ENCODE results near the gene CDYL2. TPM values are rescaled to one million over a fixed set of nuclear protein-coding genes. Genes with fewer than 3 reads are reported as not detected.

Gene CDYL2
- polyA plus RNA-seq, 1 donor from 2014 or later = 2.6 TPM

DNA sequence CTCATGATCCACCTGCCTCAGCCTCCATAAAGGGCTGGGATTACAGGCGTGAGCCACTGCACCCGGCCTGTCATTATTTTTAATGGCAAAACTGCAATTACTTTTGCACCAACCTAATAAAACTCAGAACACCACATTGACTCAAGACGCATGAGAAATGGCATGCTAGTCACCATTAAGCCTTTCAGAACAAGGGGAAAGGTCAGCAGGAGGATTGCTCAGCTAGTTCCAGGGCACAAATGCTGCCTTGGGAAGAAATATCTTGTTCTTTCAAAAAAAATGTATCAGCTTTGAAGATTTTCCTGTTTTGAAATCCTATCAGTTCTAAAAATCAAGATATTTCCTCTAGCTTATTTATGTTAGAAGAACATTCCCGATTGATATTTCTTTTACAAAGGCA is 32.4 kb upstream of the CDYL2 start:
- H3K4me2 ChIP-seq (ENCODE audit: low read length) = no peak overlapping the region
- no peak overlapping the region for H3K4me3 ChIP-seq (ENCODE audit: low read length)
- no peak overlapping the region for H3K9ac ChIP-seq (ENCODE audit: low read length)
- no peaks in the 10 kb centered on the region for H3K27me3 ChIP-seq (ENCODE audit: insufficient read depth, low read depth, low read length)
- H3K9me2 ChIP-seq (ENCODE audit: insufficient read depth, low read length) = no peaks in the 10 kb centered on the region
- H3K9me3 ChIP-seq (ENCODE audit: low read length) = peaks cover 7% of the 10 kb centered on the region
- H3F3A ChIP-seq (ENCODE audit: insufficient read depth, low read length, poor library complexity, severe bottlenecking) = no peaks in the 10 kb centered on the region
- TF ChIP-seq POLR2AphosphoS5 (IDR thresholded peaks at IDR 0.05) = no peak
- H3K36me3 ChIP-seq (ENCODE audit: insufficient read depth, low read length) = no peaks in the 10 kb centered on the region
- H4K20me1 ChIP-seq (ENCODE audit: insufficient read depth) = no peaks in the 10 kb centered on the region
- H3K27ac ChIP-seq (ENCODE audit: low read length) = no peak overlapping the region
- H2AFZ ChIP-seq (ENCODE audit: low read depth, low read length) = no peak overlapping the region
- no peaks in the 10 kb centered on the region for H3K79me2 ChIP-seq (replicated peaks; ENCODE audit: insufficient read depth, low read length)

DNA sequence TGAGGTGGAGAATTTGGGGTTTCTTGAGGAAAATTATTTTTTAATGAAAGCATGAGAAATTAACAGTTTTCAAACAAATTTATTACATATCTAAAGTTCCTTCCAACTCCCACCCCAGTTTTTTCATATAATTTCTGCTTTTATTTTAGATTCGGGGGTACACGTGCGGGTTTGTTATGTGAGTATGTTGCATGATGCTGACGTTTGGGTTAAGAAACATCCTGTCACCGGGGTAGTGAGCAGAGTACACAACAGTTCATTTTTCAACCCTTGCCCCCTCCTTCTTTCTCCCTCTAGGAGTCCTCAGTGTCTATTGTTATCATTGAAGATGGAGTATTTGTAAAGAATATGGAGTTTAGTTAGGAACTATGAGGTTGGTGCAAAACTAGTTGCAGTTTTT is 31.8 kb upstream of the CDYL2 start:
- H3K27ac ChIP-seq (ENCODE audit: low read length) = no peak overlapping the region

DNA sequence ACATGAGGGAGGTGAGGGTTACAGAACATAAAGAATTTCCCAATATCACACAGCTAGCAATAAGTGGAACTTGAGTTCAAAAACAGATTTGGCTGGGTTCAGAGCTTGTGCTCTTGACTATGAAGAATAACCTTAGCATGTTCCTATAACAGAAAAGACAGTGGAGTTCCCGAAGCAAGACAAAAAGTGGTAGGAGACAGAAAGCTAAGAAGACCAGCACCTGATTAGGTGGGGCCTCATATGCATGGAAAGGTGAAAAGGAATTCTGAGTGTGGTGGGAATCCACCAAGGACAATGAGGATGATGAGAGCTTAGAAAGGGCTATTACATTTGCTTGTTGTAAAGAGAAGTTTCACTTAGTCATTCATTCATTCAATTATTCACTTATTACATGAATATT is 26.6 kb upstream of the CDYL2 start:
- H3K9ac ChIP-seq (ENCODE audit: low read length) = no peak overlapping the region
- no peak overlapping the region for H2AFZ ChIP-seq (ENCODE audit: low read depth, low read length)
- H3F3A ChIP-seq (ENCODE audit: insufficient read depth, low read length, poor library complexity, severe bottlenecking) = no peaks in the 10 kb centered on the region
- no peaks in the 10 kb centered on the region for H3K9me2 ChIP-seq (ENCODE audit: insufficient read depth, low read length)
- no peaks in the 10 kb centered on the region for H3K36me3 ChIP-seq (ENCODE audit: insufficient read depth, low read length)
- H3K9me3 ChIP-seq (ENCODE audit: low read length) = no peaks in the 10 kb centered on the region
- H3K79me2 ChIP-seq (replicated peaks; ENCODE audit: insufficient read depth, low read length) = no peaks in the 10 kb centered on the region
- H3K27ac ChIP-seq (ENCODE audit: low read length) = no peak overlapping the region
- no peaks in the 10 kb centered on the region for H4K20me1 ChIP-seq (ENCODE audit: insufficient read depth)
- no peaks in the 10 kb centered on the region for H3K27me3 ChIP-seq (ENCODE audit: insufficient read depth, low read depth, low read length)
- no peak overlapping the region for H3K4me2 ChIP-seq (ENCODE audit: low read length)
- H3K4me3 ChIP-seq (ENCODE audit: low read length) = no peak overlapping the region
- no peak for TF ChIP-seq POLR2AphosphoS5 (IDR thresholded peaks at IDR 0.05)
- TF ChIP-seq RAD21 (conservative IDR thresholded peaks at IDR 0.05) = no peak
- TF ChIP-seq, protein P1, sequence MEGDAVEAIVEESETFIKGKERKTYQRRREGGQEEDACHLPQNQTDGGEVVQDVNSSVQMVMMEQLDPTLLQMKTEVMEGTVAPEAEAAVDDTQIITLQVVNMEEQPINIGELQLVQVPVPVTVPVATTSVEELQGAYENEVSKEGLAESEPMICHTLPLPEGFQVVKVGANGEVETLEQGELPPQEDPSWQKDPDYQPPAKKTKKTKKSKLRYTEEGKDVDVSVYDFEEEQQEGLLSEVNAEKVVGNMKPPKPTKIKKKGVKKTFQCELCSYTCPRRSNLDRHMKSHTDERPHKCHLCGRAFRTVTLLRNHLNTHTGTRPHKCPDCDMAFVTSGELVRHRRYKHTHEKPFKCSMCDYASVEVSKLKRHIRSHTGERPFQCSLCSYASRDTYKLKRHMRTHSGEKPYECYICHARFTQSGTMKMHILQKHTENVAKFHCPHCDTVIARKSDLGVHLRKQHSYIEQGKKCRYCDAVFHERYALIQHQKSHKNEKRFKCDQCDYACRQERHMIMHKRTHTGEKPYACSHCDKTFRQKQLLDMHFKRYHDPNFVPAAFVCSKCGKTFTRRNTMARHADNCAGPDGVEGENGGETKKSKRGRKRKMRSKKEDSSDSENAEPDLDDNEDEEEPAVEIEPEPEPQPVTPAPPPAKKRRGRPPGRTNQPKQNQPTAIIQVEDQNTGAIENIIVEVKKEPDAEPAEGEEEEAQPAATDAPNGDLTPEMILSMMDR (IDR thresholded peaks at IDR 0.05; ENCODE audit: poor library complexity, severe bottlenecking) = no peak
- no peak for TF ChIP-seq EP300 (conservative IDR thresholded peaks at IDR 0.05; ENCODE audit: poor library complexity, severe bottlenecking)
- no peak for TF ChIP-seq MXI1 (conservative IDR thresholded peaks at IDR 0.05; ENCODE audit: poor library complexity, severe bottlenecking)
- TF ChIP-seq TAF1 (IDR thresholded peaks at IDR 0.05; ENCODE audit: low read depth) = no peak
- TF ChIP-seq SMC3 (conservative IDR thresholded peaks at IDR 0.05; ENCODE audit: poor library complexity) = no peak

More for the DNA sequence above, 31.8 kb upstream of the CDYL2 start:
- Histone ChIP-seq H3K79me2 (replicated peaks; ENCODE audit: insufficient read depth, low read length) (no peaks in the 10 kb centered on the region), H3K4me3 (ENCODE audit: low read length) (no peak overlapping the region), H4K20me1 (ENCODE audit: insufficient read depth) (no peaks in the 10 kb centered on the region), H3K36me3 (ENCODE audit: insufficient read depth, low read length) (no peaks in the 10 kb centered on the region), H3F3A (ENCODE audit: insufficient read depth, low read length, poor library complexity, severe bottlenecking) (no peaks in the 10 kb centered on the region), H2AFZ (ENCODE audit: low read depth, low read length) (no peak overlapping the region), H3K9ac (ENCODE audit: low read length) (no peak overlapping the region), H3K9me2 (ENCODE audit: insufficient read depth, low read length) (no peaks in the 10 kb centered on the region), H3K9me3 (ENCODE audit: low read length) (peaks cover 2% of the 10 kb centered on the region), H3K27me3 (ENCODE audit: insufficient read depth, low read depth, low read length) (no peaks in the 10 kb centered on the region), H3K4me2 (ENCODE audit: low read length) (no peak overlapping the region)
- TF ChIP-seq POLR2AphosphoS5 (IDR thresholded peaks at IDR 0.05) = no peak
- TF ChIP-seq EP300 (conservative IDR thresholded peaks at IDR 0.05; ENCODE audit: poor library complexity, severe bottlenecking) = no peak
- TF ChIP-seq SMC3 (conservative IDR thresholded peaks at IDR 0.05; ENCODE audit: poor library complexity) = no peak
- TF ChIP-seq, protein P2, sequence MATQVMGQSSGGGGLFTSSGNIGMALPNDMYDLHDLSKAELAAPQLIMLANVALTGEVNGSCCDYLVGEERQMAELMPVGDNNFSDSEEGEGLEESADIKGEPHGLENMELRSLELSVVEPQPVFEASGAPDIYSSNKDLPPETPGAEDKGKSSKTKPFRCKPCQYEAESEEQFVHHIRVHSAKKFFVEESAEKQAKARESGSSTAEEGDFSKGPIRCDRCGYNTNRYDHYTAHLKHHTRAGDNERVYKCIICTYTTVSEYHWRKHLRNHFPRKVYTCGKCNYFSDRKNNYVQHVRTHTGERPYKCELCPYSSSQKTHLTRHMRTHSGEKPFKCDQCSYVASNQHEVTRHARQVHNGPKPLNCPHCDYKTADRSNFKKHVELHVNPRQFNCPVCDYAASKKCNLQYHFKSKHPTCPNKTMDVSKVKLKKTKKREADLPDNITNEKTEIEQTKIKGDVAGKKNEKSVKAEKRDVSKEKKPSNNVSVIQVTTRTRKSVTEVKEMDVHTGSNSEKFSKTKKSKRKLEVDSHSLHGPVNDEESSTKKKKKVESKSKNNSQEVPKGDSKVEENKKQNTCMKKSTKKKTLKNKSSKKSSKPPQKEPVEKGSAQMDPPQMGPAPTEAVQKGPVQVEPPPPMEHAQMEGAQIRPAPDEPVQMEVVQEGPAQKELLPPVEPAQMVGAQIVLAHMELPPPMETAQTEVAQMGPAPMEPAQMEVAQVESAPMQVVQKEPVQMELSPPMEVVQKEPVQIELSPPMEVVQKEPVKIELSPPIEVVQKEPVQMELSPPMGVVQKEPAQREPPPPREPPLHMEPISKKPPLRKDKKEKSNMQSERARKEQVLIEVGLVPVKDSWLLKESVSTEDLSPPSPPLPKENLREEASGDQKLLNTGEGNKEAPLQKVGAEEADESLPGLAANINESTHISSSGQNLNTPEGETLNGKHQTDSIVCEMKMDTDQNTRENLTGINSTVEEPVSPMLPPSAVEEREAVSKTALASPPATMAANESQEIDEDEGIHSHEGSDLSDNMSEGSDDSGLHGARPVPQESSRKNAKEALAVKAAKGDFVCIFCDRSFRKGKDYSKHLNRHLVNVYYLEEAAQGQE (IDR thresholded peaks at IDR 0.05; ENCODE audit: borderline replicate concordance) = no peak
- no peak for TF ChIP-seq RAD21 (conservative IDR thresholded peaks at IDR 0.05)
- TF ChIP-seq TAF1 (IDR thresholded peaks at IDR 0.05; ENCODE audit: low read depth) = no peak
- no peak for TF ChIP-seq MXI1 (conservative IDR thresholded peaks at IDR 0.05; ENCODE audit: poor library complexity, severe bottlenecking)
- TF ChIP-seq EZH2 (IDR thresholded peaks at IDR 0.05; ENCODE audit: borderline replicate concordance, insufficient read depth, low read length, poor library complexity, severe bottlenecking) = no peak
- TF ChIP-seq, protein P1 (IDR thresholded peaks at IDR 0.05; ENCODE audit: poor library complexity, severe bottlenecking) = no peak
